BJ (cell line): ENCODE results near the gene ADAMTS1. TPM values are rescaled to one million over a fixed set of nuclear protein-coding genes. Genes with fewer than 3 reads are reported as not detected.
A peak's percentile ranks its signal among the peaks of the same experiment; 100 is the strongest.

Experiments
- CTCF ChIA-PET: fragments of 350-600 bp; formaldehyde crosslinking; extraction: SDS; loops from one replicate; lab custom pipeline; 2021; ENCODE audit warnings: antibody characterized with exemption, inconsistent platforms; lab: Yijun Ruan, JAX
- POLR2A ChIA-PET: fragments of 300-600 bp; sonication (Branson Sonifier 250); formaldehyde crosslinking; extraction: SDS; loops from one replicate; lab custom pipeline; 2021; ENCODE audit warnings: antibody characterized with exemption; lab: Charles Lee
- DNase-seq: peaks from one replicate; pipeline ENCODE4 v3.0.0-alpha.2; 2011; ENCODE audit warnings: low read depth
- H3K27me3 ChIP-seq: 2 replicates; pipeline ENCODE4 v1.6.0; 2011; ENCODE audit warnings: low read length; ENCODE audit not compliant: control insufficient read depth, insufficient read depth
- H3K36me3 ChIP-seq: 2 replicates; pipeline ENCODE4 v1.5.1; 2011; ENCODE audit warnings: low read length; ENCODE audit not compliant: control insufficient read depth, insufficient read depth
- H3K4me3 ChIP-seq: 2 replicates; pipeline ENCODE4 v1.5.1; 2011; ENCODE audit warnings: low read depth, mild to moderate bottlenecking, control low read depth, low read length
- CTCF ChIP-seq: IDR thresholded peaks from 2 replicates; pipeline ENCODE4 v1.5.1; 2011; ENCODE audit warnings: low read depth, mild to moderate bottlenecking, control low read depth, inconsistent platforms, low read length, moderate library complexity; ENCODE audit not compliant: insufficient read depth
- polyA plus RNA-seq: library from polyadenylated mRNA; depleted of rRNA; stranded (reverse); fragments of >200 nt; gene quantifications from 2 replicates; pipeline ENCODE4 v1.2.3, GENCODE V29; 2011

ADAMTS1 gene
- polyA plus RNA-seq, 1 experiment: 1,081 TPM

- CTCF ChIA-PET: no interaction called here
- no peak overlapping the region for H3K4me3 ChIP-seq
- H3K27me3 ChIP-seq: no peaks in the 10 kb centered on the region
- TF ChIP-seq CTCF: no peak
- DNase-seq: no peak
- POLR2A ChIA-PET: no interaction called here
- no peaks in the 10 kb centered on the region for H3K36me3 ChIP-seq
Observed at GRCh38 chr21:26810266-26810665, 34.9 kb downstream of the ADAMTS1 start.

- no peak for DNase-seq
- Histone ChIP-seq H3K27me3 (no peaks in the 10 kb centered on the region), H3K4me3 (no peak overlapping the region), H3K36me3 (no peaks in the 10 kb centered on the region)
- CTCF ChIA-PET: no interaction called here
- POLR2A ChIA-PET: no interaction called here
- TF ChIP-seq CTCF: no peak
Observed at GRCh38 chr21:26809745-26810144, 35.5 kb downstream of the ADAMTS1 start.

- Histone ChIP-seq H3K4me3 (no peak overlapping the region), H3K27me3 (no peaks in the 10 kb centered on the region), H3K36me3 (no peaks in the 10 kb centered on the region)
- ChIA-PET CTCF (interaction anchor here (0.7 to 4.5 kb wide), 5 partner anchors 9 to 37 kb away, joined by 3 to 25 read pairs (median 3); no protein-coding TSS in a partner anchor), POLR2A (no interaction called here)
- no peak for TF ChIP-seq CTCF
- no peak for DNase-seq
Observed at GRCh38 chr21:26806801-26807295, 38.4 kb downstream of the ADAMTS1 start.

GRCh38 chr21:26804895-26805609 lies 40.2 kb downstream of the ADAMTS1 start:
- CTCF ChIA-PET: interaction anchor here (0.6 to 4.5 kb wide), 3 partner anchors 11 to 29 kb away, joined by 3 to 25 read pairs (median 4); no protein-coding TSS in a partner anchor
- POLR2A ChIA-PET: no interaction called here

More at GRCh38 chr21:26804895-26805609, 40.2 kb downstream of the ADAMTS1 start:
- H3K4me3 ChIP-seq: no peak overlapping the region
- H3K36me3 ChIP-seq: no peaks in the 10 kb centered on the region
- no peak for TF ChIP-seq CTCF
- H3K27me3 ChIP-seq: no peaks in the 10 kb centered on the region
- peak; percentile 43 for DNase-seq
